Endodermal cell (in vitro differentiated cells): Measurements from ENCODE around the gene ANKRD10. TPM values are rescaled to one million over a fixed set of nuclear protein-coding genes. Genes with fewer than 3 reads are reported as not detected.

Experiments used
- DNase-seq: peaks from one replicate; pipeline ENCODE4 v3.0.0-alpha.2; 2017
- H3K27ac ChIP-seq: 2 replicates; pipeline ENCODE4 v1.5.1; 2013; ENCODE audit warnings: mild to moderate bottlenecking, low read depth, low read length, moderate library complexity
- H3K27me3 ChIP-seq: 2 replicates; pipeline ENCODE4 v1.6.1; 2013; ENCODE audit warnings: mild to moderate bottlenecking, low read length, moderate library complexity; ENCODE audit not compliant: insufficient read depth, control insufficient read depth, poor library complexity, severe bottlenecking
- H3K36me3 ChIP-seq: 2 replicates; pipeline ENCODE4 v1.7.0; 2013; ENCODE audit warnings: mild to moderate bottlenecking, low read length, moderate library complexity; ENCODE audit not compliant: control insufficient read depth, insufficient read depth
- H3K4me1 ChIP-seq: one replicate; pipeline ENCODE4 v1.7.0; 2013; ENCODE audit warnings: low read length; ENCODE audit not compliant: control insufficient read depth, insufficient read depth
- H3K4me3 ChIP-seq: 2 replicates; pipeline ENCODE4 v1.5.1; 2013; ENCODE audit warnings: mild to moderate bottlenecking, low read length, moderate library complexity
- H3K9ac ChIP-seq: 2 replicates; pipeline ENCODE4 v1.6.1; 2013; ENCODE audit warnings: mild to moderate bottlenecking, low read length, moderate library complexity; ENCODE audit not compliant: poor library complexity, severe bottlenecking; ENCODE audit errors: extremely low read depth
- H3K9me3 ChIP-seq: 2 replicates; pipeline ENCODE4 v1.6.1; 2013; ENCODE audit warnings: mild to moderate bottlenecking, low read length, moderate library complexity; ENCODE audit not compliant: control insufficient read depth
- H3K27ac Mint-ChIP-seq: 2 replicates; pipeline ENCODE4 v1.8.0; 2020; ENCODE audit warnings: mixed read lengths
- H3K27me3 Mint-ChIP-seq: 2 replicates; pipeline ENCODE4 v1.8.0; 2021; ENCODE audit warnings: mild to moderate bottlenecking, mixed read lengths; ENCODE audit not compliant: insufficient read depth
- H3K36me3 Mint-ChIP-seq: 2 replicates; pipeline ENCODE4 v1.8.0; 2020; ENCODE audit warnings: low read depth, mixed read lengths
- H3K4me1 Mint-ChIP-seq: 2 replicates; pipeline ENCODE4 v1.8.0; 2020; ENCODE audit warnings: mixed read lengths
- H3K4me3 Mint-ChIP-seq: 2 replicates; pipeline ENCODE4 v1.8.0; 2020; ENCODE audit warnings: mild to moderate bottlenecking, moderate library complexity, mixed read lengths
- H3K9me3 Mint-ChIP-seq: 2 replicates; pipeline ENCODE4 v1.8.0; 2020; ENCODE audit warnings: mild to moderate bottlenecking, mixed read lengths
- WGBS, 2 experiments: methylation state at CpG; one replicate each; pipeline versions ENCODE4 v1.1.5 to v1.1.7; 2013; ENCODE audit warnings: missing lambda C conversion rate in 2 of 2, mixed read lengths in 1 of 2; ENCODE audit not compliant: insufficient coverage in 1 of 2, insufficient read length in 1 of 2; 5-methylcytosine and 5-hydroxymethylcytosine counted together
- total RNA-seq, 2 donors: library from RNA; stranded (reverse); fragmentation: NEBNext Ultra II Directional in 1 of 2; extraction: Animal tissue kit (Norgen Biotek cat#: 25700) in 1 of 2; gene quantifications; 2 replicates in 1 of 2; 3 replicates in 1 of 2; pipeline ENCODE4 v1.2.1, GENCODE V29; 2021
- TF ChIP-seq, protein P1 (sequence below): fragments of 200-600 bp; sonication (generic); conservative IDR thresholded peaks from 2 replicates; pipeline ENCODE4 v1.5.0; 2021; ENCODE audit warnings: antibody characterized with exemption, mild to moderate bottlenecking

Gene ANKRD10
- total RNA-seq, 2 donors from 2014 or later = 148 to 182 TPM

DNA sequence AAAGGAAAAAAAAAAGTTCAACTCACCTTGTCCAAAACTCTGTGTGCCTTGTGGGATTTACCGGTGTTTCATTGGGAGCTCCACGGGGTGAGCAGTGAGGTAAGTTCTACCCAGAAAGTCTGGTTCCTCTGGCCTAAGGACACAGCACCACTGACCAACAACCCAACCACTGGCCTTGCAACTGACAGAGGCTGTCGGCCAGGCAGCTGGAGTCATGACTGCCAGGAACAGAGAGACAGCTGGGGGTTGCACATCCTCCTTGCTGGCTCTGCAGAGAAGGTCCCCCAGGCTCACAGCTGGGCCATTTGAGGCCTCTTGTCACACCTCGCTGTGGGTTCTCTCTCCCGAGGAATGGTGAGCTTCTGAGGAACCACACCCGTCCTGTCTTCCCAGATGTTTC lies 59.5 kb downstream of the ANKRD10 start:
- no peak overlapping the region for H3K27ac ChIP-seq
- Mint-ChIP-seq H3K27me3 (no peaks in the 10 kb centered on the region), H3K36me3 (no peaks in the 10 kb centered on the region), H3K9me3 (peaks cover 7% of the 10 kb centered on the region), H3K27ac (no peak overlapping the region), H3K4me1 (no peaks in the 10 kb centered on the region), H3K4me3 (no peak overlapping the region)
- H3K9ac ChIP-seq = no peak overlapping the region
- no peaks in the 10 kb centered on the region for H3K36me3 ChIP-seq
- H3K27me3 ChIP-seq = no peaks in the 10 kb centered on the region
- DNase-seq = peak; percentile 24
- no peaks in the 10 kb centered on the region for H3K4me1 ChIP-seq
- TF ChIP-seq, protein P1, sequence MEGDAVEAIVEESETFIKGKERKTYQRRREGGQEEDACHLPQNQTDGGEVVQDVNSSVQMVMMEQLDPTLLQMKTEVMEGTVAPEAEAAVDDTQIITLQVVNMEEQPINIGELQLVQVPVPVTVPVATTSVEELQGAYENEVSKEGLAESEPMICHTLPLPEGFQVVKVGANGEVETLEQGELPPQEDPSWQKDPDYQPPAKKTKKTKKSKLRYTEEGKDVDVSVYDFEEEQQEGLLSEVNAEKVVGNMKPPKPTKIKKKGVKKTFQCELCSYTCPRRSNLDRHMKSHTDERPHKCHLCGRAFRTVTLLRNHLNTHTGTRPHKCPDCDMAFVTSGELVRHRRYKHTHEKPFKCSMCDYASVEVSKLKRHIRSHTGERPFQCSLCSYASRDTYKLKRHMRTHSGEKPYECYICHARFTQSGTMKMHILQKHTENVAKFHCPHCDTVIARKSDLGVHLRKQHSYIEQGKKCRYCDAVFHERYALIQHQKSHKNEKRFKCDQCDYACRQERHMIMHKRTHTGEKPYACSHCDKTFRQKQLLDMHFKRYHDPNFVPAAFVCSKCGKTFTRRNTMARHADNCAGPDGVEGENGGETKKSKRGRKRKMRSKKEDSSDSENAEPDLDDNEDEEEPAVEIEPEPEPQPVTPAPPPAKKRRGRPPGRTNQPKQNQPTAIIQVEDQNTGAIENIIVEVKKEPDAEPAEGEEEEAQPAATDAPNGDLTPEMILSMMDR = no peak
- H3K4me3 ChIP-seq = no peak overlapping the region
- 91 to 100% methylated on average over 3 to 6 of the region's 6 CpGs for WGBS, 2 experiments
- H3K9me3 ChIP-seq = peaks cover 4% of the 10 kb centered on the region

DNA sequence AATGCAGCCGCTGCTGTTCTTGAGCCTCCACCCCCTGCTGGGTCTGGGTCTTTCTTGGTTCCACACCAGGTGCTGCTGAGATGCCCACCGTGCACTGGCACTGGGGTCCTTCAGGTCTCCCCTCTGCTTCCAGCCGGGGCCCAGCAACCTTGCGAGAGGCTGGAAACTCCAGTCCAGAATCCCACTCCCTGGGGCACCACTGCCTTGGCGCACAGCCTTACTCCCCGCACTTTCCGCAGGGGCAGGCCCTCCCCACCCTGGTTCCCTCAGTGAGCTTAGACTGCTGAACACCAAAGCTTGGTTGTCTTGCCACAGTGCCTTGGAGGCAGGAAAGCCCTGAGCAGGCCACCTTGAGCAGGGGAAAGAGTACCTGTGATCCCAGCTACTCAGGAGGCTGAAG lies 60.0 kb downstream of the ANKRD10 start:
- H3K9me3 ChIP-seq = peaks cover 4% of the 10 kb centered on the region

DNA sequence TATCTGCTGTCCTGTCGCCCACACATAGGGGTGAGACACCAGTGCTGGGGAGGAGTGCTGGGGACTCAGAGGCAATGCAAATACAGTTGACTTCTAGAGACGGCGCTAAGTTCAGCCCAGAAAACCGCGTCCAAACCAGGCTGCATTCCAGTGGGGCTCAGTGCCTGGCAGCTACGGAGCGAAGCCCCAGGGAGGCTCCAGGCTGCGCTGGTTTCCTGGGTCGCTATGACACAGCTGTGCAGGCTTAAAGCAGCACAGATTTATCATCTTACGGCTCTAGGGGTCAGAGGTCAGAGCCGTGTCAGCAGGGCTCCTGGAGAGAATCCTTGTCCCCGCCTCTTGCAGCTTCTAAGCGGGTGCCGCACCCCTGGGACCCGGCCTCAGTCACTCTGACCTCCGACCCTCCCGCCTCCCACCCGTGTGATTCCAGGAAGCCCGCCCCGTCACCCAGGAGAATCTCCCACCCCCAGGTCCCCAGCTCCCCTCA lies 61.6 kb downstream of the ANKRD10 start:
- Mint-ChIP-seq H3K27ac (no peak overlapping the region), H3K27me3 (no peaks in the 10 kb centered on the region), H3K4me3 (no peak overlapping the region), H3K36me3 (no peaks in the 10 kb centered on the region), H3K4me1 (no peaks in the 10 kb centered on the region), H3K9me3 (peaks cover 8% of the 10 kb centered on the region)
- Histone ChIP-seq H3K4me3 (no peak overlapping the region), H3K36me3 (no peaks in the 10 kb centered on the region), H3K27me3 (no peaks in the 10 kb centered on the region), H3K27ac (no peak overlapping the region), H3K4me1 (no peaks in the 10 kb centered on the region), H3K9ac (no peak overlapping the region), H3K9me3 (peaks cover 7% of the 10 kb centered on the region)
- peak; percentile 46 for DNase-seq
- 88 to 89% methylated on average over 11 to 17 of the region's 20 CpGs for WGBS, 2 experiments
- TF ChIP-seq, protein P1 = no peak

More for the DNA sequence above, 60.0 kb downstream of the ANKRD10 start:
- Histone ChIP-seq H3K27me3 (no peaks in the 10 kb centered on the region), H3K36me3 (no peaks in the 10 kb centered on the region), H3K9ac (no peak overlapping the region), H3K4me1 (no peaks in the 10 kb centered on the region), H3K4me3 (no peak overlapping the region), H3K27ac (no peak overlapping the region)
- peaks cover 7% of the 10 kb centered on the region for H3K9me3 Mint-ChIP-seq
- H3K4me3 Mint-ChIP-seq = no peak overlapping the region
- H3K27me3 Mint-ChIP-seq = no peaks in the 10 kb centered on the region
- DNase-seq = peak; percentile 35
- WGBS, 2 experiments = 97% methylated on average over 6 to 7 of the region's 7 CpGs
- H3K36me3 Mint-ChIP-seq = no peaks in the 10 kb centered on the region
- no peaks in the 10 kb centered on the region for H3K4me1 Mint-ChIP-seq
- H3K27ac Mint-ChIP-seq = no peak overlapping the region
- TF ChIP-seq, protein P1 = no peak
